HG03571 (cell line): ENCODE results near the gene CADPS.
A peak's percentile ranks its signal among the peaks of the same experiment; 100 is the strongest.

Experiments used
- ATAC-seq: cut with Tn5 transposase; IDR thresholded peaks from one replicate; pipeline ENCODE4 v1.9.1; 2021; ENCODE audit not compliant: unreplicated experiment

Gene CADPS

GRCh38 chr3:62454916-62455315 is 420.3 kb downstream of the CADPS start:
- no peak for ATAC-seq

GRCh38 chr3:62453448-62453847 is 421.8 kb downstream of the CADPS start:
- ATAC-seq, result no peak

- no peak for ATAC-seq
Observed at GRCh38 chr3:62451211-62451887, 423.9 kb downstream of the CADPS start.

- ATAC-seq, result peak; percentile 69
Observed at GRCh38 chr3:62446337-62446940, 428.8 kb downstream of the CADPS start.

- ATAC-seq, result no peak
Observed at GRCh38 chr3:62445275-62445674, 429.9 kb downstream of the CADPS start.

- ATAC-seq, result no peak
Observed at GRCh38 chr3:62439978-62440377, 435.2 kb downstream of the CADPS start.

- ATAC-seq, result no peak
Observed at GRCh38 chr3:62439176-62439813, 435.9 kb downstream of the CADPS start.

GRCh38 chr3:62436785-62437184 is 438.4 kb downstream of the CADPS start:
- no peak for ATAC-seq

- no peak for ATAC-seq
Observed at GRCh38 chr3:62433396-62433795, 441.8 kb downstream of the CADPS start.

- ATAC-seq, result no peak
Observed at GRCh38 chr3:62421207-62421606, 454.0 kb downstream of the CADPS start.

GRCh38 chr3:62416144-62416543 is 459.1 kb downstream of the CADPS start:
- no peak for ATAC-seq

- no peak for ATAC-seq
Observed at GRCh38 chr3:62415312-62415801, 459.9 kb downstream of the CADPS start.

GRCh38 chr3:62414786-62415185 is 460.4 kb downstream of the CADPS start:
- no peak for ATAC-seq

- ATAC-seq, result no peak
Observed at GRCh38 chr3:62413687-62414086, 461.5 kb downstream of the CADPS start.

- ATAC-seq, result no peak
Observed at GRCh38 chr3:62406945-62407344, 468.3 kb downstream of the CADPS start.

GRCh38 chr3:62405566-62405965 is 469.6 kb downstream of the CADPS start:
- ATAC-seq, result no peak

- ATAC-seq, result no peak
Observed at GRCh38 chr3:62405135-62405534, 470.1 kb downstream of the CADPS start.

- ATAC-seq, result no peak
Observed at GRCh38 chr3:62404321-62404720, 470.9 kb downstream of the CADPS start.

- no peak for ATAC-seq
Observed at GRCh38 chr3:62403765-62404164, 471.5 kb downstream of the CADPS start.

GRCh38 chr3:62392626-62393292 is 482.5 kb downstream of the CADPS start:
- no peak for ATAC-seq

- no peak for ATAC-seq
Observed at GRCh38 chr3:62387251-62387650, 488.0 kb downstream of the CADPS start.

GRCh38 chr3:62379321-62379798 is 495.9 kb downstream of the CADPS start:
- ATAC-seq, result no peak
